ENCODE measurements around the gene RGS3.

DNA sequence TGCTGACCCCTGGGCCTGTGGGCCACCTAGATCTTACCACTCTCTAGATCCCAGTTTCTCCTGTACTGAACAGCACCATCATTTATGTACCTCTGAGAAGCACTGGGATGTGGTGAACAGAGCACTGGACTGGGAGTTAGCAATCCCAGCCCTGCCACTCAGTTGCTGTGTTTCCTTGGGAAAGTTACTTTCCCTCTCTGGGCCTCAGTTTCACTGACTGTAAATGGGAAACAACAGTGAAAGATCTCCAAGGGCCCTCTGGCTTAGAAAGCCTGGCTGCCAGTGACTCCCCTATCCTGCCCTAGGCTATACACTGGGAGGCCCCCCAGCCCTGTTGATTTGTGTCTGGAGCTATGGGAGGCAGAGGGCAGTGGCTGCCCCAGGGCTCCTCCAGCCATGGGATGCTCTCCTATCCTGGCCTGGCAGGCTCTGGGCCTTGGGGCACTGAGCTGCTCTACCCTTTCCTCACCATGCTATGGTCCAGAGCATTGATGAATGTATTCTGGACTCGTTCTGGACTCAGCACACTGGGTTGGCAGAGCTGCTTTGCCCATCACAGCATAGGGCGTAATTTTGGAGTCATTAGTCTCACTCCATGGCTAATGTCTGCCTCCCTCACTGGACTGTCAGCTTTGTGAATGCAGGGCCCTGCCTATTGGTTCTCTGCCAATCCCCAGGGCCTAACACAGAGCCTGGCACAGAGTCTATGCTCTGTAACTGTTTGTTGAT is 99.3 kb downstream of the RGS3 start:
- no peak for TF ChIP-seq EP300 (IDR thresholded peaks at IDR 0.05)
- no peak for TF ChIP-seq POLR2A (IDR thresholded peaks at IDR 0.05)
- TF ChIP-seq, protein P1, sequence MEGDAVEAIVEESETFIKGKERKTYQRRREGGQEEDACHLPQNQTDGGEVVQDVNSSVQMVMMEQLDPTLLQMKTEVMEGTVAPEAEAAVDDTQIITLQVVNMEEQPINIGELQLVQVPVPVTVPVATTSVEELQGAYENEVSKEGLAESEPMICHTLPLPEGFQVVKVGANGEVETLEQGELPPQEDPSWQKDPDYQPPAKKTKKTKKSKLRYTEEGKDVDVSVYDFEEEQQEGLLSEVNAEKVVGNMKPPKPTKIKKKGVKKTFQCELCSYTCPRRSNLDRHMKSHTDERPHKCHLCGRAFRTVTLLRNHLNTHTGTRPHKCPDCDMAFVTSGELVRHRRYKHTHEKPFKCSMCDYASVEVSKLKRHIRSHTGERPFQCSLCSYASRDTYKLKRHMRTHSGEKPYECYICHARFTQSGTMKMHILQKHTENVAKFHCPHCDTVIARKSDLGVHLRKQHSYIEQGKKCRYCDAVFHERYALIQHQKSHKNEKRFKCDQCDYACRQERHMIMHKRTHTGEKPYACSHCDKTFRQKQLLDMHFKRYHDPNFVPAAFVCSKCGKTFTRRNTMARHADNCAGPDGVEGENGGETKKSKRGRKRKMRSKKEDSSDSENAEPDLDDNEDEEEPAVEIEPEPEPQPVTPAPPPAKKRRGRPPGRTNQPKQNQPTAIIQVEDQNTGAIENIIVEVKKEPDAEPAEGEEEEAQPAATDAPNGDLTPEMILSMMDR (IDR thresholded peaks at IDR 0.05): no peak
- no peak for TF ChIP-seq POLR2AphosphoS5 (IDR thresholded peaks at IDR 0.05)

All from gastroesophageal sphincter (tissue), 3 donors.